ENCODE measurements around the gene TAP2.
"Not testable (repeated sequence)": the region's sequence is repeated elsewhere in the genome, so short reads cannot be mapped to it uniquely, and the experiment has no call there.

Gene TAP2

GRCh38 chr6:32838114-32838958 lies at the start of gene TAP2:
TSS of gene TAP2 (minus strand) at chr6:32838739. CDS start at chr6:32838233, 506 bp downstream.
- DNase-seq (ENCODE audit: low read depth in 3 of 3, low spot score in 1 of 3): peak; percentile 92 to 99 (median 95)

- DNase-seq (ENCODE audit: low read depth in 3 of 3, low spot score in 1 of 3): no peak
Measured at GRCh38 chr6:32887616-32888015, 49.1 kb upstream of the TAP2 start.

- DNase-seq (ENCODE audit: low read depth in 3 of 3, low spot score in 1 of 3): no peak
Measured at GRCh38 chr6:32886681-32887383, 48.3 kb upstream of the TAP2 start.

GRCh38 chr6:32885698-32886286 lies 47.3 kb upstream of the TAP2 start:
- no peak for DNase-seq (ENCODE audit: low read depth in 3 of 3, low spot score in 1 of 3)

- no peak for DNase-seq (ENCODE audit: low read depth in 3 of 3, low spot score in 1 of 3)
Measured at GRCh38 chr6:32883789-32884188, 45.2 kb upstream of the TAP2 start.

GRCh38 chr6:32882879-32883250 lies 44.3 kb upstream of the TAP2 start:
- DNase-seq (ENCODE audit: low read depth in 3 of 3, low spot score in 1 of 3): no peak

- not testable (repeated sequence) for DNase-seq (ENCODE audit: low read depth in 3 of 3, low spot score in 1 of 3)
Measured at GRCh38 chr6:32880962-32881361, 42.4 kb upstream of the TAP2 start.

- no peak for DNase-seq (ENCODE audit: low read depth in 3 of 3, low spot score in 1 of 3)
Measured at GRCh38 chr6:32879691-32880090, 41.2 kb upstream of the TAP2 start.

- no peak for DNase-seq (ENCODE audit: low read depth in 3 of 3, low spot score in 1 of 3)
Measured at GRCh38 chr6:32876603-32877002, 38.1 kb upstream of the TAP2 start.

- not testable (repeated sequence) for DNase-seq (ENCODE audit: low read depth in 3 of 3, low spot score in 1 of 3)
Measured at GRCh38 chr6:32873947-32874346, 35.4 kb upstream of the TAP2 start.

GRCh38 chr6:32868257-32868788 lies 29.8 kb upstream of the TAP2 start:
- peak; percentile 54 to 84 (median 74) for DNase-seq (ENCODE audit: low read depth in 3 of 3, low spot score in 1 of 3)

GRCh38 chr6:32867554-32868256 lies 29.2 kb upstream of the TAP2 start:
- no peak for DNase-seq (ENCODE audit: low read depth in 3 of 3, low spot score in 1 of 3)

- DNase-seq (ENCODE audit: low read depth in 3 of 3, low spot score in 1 of 3): no peak
Measured at GRCh38 chr6:32867022-32867477, 28.5 kb upstream of the TAP2 start.

- no peak for DNase-seq (ENCODE audit: low read depth in 3 of 3, low spot score in 1 of 3)
Measured at GRCh38 chr6:32865724-32866443, 27.3 kb upstream of the TAP2 start.

GRCh38 chr6:32862725-32863124 lies 24.2 kb upstream of the TAP2 start:
- no peak for DNase-seq (ENCODE audit: low read depth in 3 of 3, low spot score in 1 of 3)

GRCh38 chr6:32860674-32861073 lies 22.1 kb upstream of the TAP2 start:
- no peak for DNase-seq (ENCODE audit: low read depth in 3 of 3, low spot score in 1 of 3)

- DNase-seq (ENCODE audit: low read depth in 3 of 3, low spot score in 1 of 3): no peak
Measured at GRCh38 chr6:32858194-32858593, 19.7 kb upstream of the TAP2 start.

GRCh38 chr6:32857156-32857891 lies 18.8 kb upstream of the TAP2 start:
- no peak for DNase-seq (ENCODE audit: low read depth in 3 of 3, low spot score in 1 of 3)

GRCh38 chr6:32855467-32856174 lies 17.1 kb upstream of the TAP2 start:
- DNase-seq (ENCODE audit: low read depth in 3 of 3, low spot score in 1 of 3): no peak

Measured in stimulated activated CD4-positive, alpha-beta T cell treated with anti-CD3 and anti-CD28 coated beads, TNF-alpha, amount 100 ng/mL, for 1 hour (primary cell).